MM.1S (cell line): ENCODE measurements around the gene SARS1.
A peak's percentile ranks its signal among the peaks of the same experiment; 100 is the strongest.

ENCODE experiments used
- DNase-seq: peaks from one replicate; pipeline ENCODE4 v3.0.0-alpha.2; 2015
- H2AFZ ChIP-seq: fragments of 300-600 bp; sonication (generic); 2 replicates; pipeline ENCODE4 v1.6.0; 2016; ENCODE audit warnings: antibody characterized with exemption, low read length
- H3F3A ChIP-seq: fragments of 300-600 bp; sonication (generic); 2 replicates; pipeline ENCODE4 v1.6.1; 2016; ENCODE audit warnings: mild to moderate bottlenecking, antibody characterized with exemption, low read length, moderate library complexity, mixed read lengths; ENCODE audit not compliant: insufficient read depth
- H3K27ac ChIP-seq: fragments of 300-600 bp; sonication (generic); 2 replicates; pipeline ENCODE4 v1.5.1; 2016; ENCODE audit warnings: mild to moderate bottlenecking, low read length
- H3K27me3 ChIP-seq: fragments of 300-600 bp; sonication (generic); replicated peaks from 2 replicates; pipeline ENCODE4 v1.6.0; 2016; ENCODE audit warnings: low read length; ENCODE audit not compliant: insufficient read depth
- H3K36me3 ChIP-seq: fragments of 300-600 bp; sonication (generic); replicated peaks from 2 replicates; pipeline ENCODE4 v1.6.1; 2016; ENCODE audit warnings: mild to moderate bottlenecking, low read length, mixed read lengths; ENCODE audit not compliant: insufficient read depth
- H3K4me1 ChIP-seq: fragments of 300-600 bp; sonication (generic); 2 replicates; pipeline ENCODE4 v1.6.1; 2016; ENCODE audit warnings: low read length, mixed read lengths
- H3K4me2 ChIP-seq: fragments of 300-600 bp; sonication (generic); 2 replicates; pipeline ENCODE4 v1.6.0; 2016; ENCODE audit warnings: low read depth, low read length
- H3K4me3 ChIP-seq: fragments of 300-600 bp; sonication (generic); 2 replicates; pipeline ENCODE4 v1.5.1; 2016; ENCODE audit warnings: low read length, mixed read lengths
- H3K79me2 ChIP-seq: fragments of 300-600 bp; sonication (generic); 2 replicates; pipeline ENCODE4 v1.6.1; 2016; ENCODE audit warnings: mixed run types, low read length, mixed read lengths
- H3K9ac ChIP-seq: fragments of 300-600 bp; sonication (generic); 2 replicates; pipeline ENCODE4 v1.6.1; 2016; ENCODE audit warnings: low read length, mixed read lengths
- H3K9me2 ChIP-seq: fragments of 300-600 bp; sonication (generic); replicated peaks from 2 replicates; pipeline ENCODE4 v1.6.1; 2016; ENCODE audit warnings: mild to moderate bottlenecking, low read length, mixed read lengths; ENCODE audit not compliant: insufficient read depth
- H3K9me3 ChIP-seq: fragments of 300-600 bp; sonication (generic); replicated peaks from 2 replicates; pipeline ENCODE4 v1.6.1; 2016; ENCODE audit warnings: mild to moderate bottlenecking, low read length, mixed read lengths; ENCODE audit not compliant: insufficient read depth
- H4K20me1 ChIP-seq: fragments of 300-600 bp; sonication (generic); 2 replicates; pipeline ENCODE4 v1.6.1; 2016; ENCODE audit warnings: mild to moderate bottlenecking, low read length, moderate library complexity, mixed read lengths; ENCODE audit not compliant: insufficient read depth
- EZH2 ChIP-seq: fragments of 300-600 bp; sonication (generic); optimal IDR thresholded peaks from 2 replicates; pipeline ENCODE3; 2017; ENCODE audit warnings: low read depth, mild to moderate bottlenecking, antibody characterized with exemption, low read length, mixed read lengths
- EZH2phosphoT487 ChIP-seq: fragments of 300-600 bp; sonication (generic); IDR thresholded peaks from 2 replicates; pipeline ENCODE4 v1.6.1; 2018; ENCODE audit warnings: antibody characterized with exemption, low read length
- TF ChIP-seq, protein P1 (sequence below): fragments of 300-600 bp; sonication (generic); IDR thresholded peaks from 2 replicates; pipeline ENCODE4 v1.5.1; 2016; ENCODE audit warnings: antibody characterized with exemption, low read length, mixed read lengths

SARS1 gene

DNA sequence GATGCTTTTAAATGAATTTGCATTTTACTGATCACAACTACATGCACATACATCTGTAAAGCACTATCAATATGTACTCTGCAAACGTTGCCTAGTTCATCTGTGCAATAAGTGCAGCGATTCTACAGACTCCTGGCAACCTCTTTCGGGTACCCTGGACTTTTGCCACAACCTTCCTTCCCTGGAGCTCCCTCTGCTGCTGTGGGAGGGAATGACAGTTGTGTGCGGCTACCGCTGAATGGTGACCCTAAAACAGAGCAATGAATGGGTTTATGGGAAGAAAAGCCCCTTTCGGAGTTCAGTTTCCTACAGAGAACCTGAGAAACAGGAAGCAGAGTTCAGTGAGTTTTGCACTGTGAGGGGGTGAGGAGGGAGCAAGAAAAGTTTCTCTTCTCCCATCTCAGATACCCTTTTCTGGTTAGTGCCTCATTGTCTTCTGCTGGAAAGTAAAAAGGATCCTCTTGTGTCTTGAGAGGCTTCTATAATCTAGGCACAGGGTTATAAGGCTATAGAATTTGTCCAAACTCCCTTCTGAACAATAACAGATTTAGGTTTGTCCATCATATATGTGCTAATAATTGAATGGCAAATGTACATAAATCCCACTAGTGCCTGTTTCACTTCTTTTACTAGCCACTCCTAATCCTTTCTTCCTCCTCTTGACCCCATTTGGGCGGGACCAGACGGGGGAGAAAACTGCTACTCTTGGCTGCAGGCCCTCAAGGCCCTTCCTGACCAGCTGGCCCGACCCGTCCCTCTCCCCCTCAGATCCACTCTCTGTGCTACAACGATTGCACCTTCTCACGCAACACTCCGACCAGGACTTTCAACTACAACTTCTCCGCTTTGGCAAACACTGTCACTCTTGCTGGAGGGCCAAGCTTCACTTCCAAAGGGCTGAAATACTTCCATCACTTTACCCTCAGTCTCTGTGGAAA, 19.8 kb upstream of the SARS1 start:
- Histone ChIP-seq H3K9ac (no peak overlapping the region), H3K9me3 (no peaks in the 10 kb centered on the region), H3K36me3 (no peaks in the 10 kb centered on the region), H3K27ac (no peak overlapping the region), H3K27me3 (no peaks in the 10 kb centered on the region), H2AFZ (no peak overlapping the region), H4K20me1 (no peaks in the 10 kb centered on the region), H3K79me2 (no peaks in the 10 kb centered on the region), H3K4me2 (no peak overlapping the region), H3K4me3 (no peak overlapping the region), H3K4me1 (no peaks in the 10 kb centered on the region), H3F3A (no peaks in the 10 kb centered on the region), H3K9me2 (no peaks in the 10 kb centered on the region)
- DNase-seq = peak; percentile 20
- TF ChIP-seq, protein P1, sequence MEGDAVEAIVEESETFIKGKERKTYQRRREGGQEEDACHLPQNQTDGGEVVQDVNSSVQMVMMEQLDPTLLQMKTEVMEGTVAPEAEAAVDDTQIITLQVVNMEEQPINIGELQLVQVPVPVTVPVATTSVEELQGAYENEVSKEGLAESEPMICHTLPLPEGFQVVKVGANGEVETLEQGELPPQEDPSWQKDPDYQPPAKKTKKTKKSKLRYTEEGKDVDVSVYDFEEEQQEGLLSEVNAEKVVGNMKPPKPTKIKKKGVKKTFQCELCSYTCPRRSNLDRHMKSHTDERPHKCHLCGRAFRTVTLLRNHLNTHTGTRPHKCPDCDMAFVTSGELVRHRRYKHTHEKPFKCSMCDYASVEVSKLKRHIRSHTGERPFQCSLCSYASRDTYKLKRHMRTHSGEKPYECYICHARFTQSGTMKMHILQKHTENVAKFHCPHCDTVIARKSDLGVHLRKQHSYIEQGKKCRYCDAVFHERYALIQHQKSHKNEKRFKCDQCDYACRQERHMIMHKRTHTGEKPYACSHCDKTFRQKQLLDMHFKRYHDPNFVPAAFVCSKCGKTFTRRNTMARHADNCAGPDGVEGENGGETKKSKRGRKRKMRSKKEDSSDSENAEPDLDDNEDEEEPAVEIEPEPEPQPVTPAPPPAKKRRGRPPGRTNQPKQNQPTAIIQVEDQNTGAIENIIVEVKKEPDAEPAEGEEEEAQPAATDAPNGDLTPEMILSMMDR = peak; percentile 61
- no peak for TF ChIP-seq EZH2

DNA sequence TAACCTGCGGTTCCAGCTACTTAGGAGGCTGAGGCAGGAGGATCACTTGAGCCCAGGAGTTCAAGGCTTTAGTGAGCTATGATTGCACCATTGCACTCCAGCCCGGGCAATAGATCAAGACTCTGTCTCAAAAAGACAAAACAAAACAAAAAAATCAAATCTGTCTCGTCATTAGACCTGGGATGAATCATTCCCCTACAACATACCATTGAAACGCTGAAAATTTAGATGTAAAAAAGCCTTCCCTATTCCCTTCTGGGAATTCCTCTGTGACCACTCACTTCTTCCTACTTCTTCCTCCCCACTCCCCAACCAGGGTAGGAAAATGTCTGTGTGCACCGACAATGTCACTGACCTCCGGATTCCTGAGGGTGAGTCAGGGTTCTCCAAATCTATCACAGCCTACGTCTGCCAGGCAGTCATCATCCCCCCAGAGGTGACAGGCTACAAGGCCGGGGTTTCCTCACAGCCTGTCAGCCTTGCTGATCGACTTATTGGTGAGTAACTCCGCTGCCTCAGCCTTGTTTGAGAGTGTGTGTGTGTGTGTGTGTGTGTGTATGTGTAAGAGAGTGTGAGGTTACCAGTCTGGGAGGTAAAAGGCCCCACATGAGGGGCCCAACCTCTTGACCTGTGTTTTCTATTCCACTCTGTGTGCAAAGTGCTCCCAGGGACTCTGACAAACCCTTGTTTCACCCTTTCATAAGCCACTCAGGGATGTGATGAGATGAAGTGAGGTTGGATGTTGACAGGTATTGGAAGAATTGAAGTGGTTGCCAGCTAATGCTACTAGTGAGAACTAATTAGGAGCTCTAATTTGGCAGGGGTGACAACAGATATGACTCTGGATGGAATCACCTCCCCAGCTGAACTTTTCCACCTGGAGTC, 16.3 kb upstream of the SARS1 start:
- H2AFZ ChIP-seq = no peak overlapping the region

DNA sequence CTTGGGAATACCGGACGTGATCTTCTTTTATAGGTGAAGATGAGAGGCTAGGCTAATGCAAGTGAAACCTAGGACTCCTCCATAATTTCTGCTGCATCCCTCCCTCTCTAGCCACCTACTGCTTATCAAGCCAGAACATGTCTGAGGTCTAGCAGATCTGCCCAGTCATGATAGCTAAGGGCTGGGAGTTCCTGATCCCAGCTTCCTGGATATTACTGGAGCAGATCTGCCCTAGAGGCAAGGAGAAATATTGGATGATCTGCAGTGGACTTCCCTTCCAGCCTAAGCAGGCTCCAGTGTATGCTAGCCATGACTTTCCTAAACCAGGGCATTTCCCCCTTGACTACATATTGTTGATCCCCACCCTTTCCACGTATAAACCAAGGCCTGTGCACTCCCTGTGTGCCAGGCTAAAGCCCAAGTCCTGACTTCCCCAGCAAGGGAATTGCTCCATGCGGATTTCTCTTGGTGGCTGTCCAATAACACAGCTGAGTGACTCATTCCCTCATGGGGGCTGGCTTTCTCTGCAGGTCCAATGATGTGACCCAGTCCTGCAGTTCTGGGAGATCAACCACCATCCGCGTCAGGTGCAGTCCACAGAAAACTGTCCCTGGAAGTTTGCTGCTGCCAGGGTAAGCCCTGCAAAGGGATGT, 15.5 kb upstream of the SARS1 start:
- Histone ChIP-seq H2AFZ (no peak overlapping the region), H3K9ac (no peak overlapping the region), H4K20me1 (no peaks in the 10 kb centered on the region), H3K9me2 (no peaks in the 10 kb centered on the region), H3F3A (no peaks in the 10 kb centered on the region), H3K4me3 (no peak overlapping the region), H3K9me3 (no peaks in the 10 kb centered on the region), H3K4me2 (no peak overlapping the region), H3K79me2 (no peaks in the 10 kb centered on the region), H3K36me3 (no peaks in the 10 kb centered on the region), H3K27ac (no peak overlapping the region), H3K4me1 (no peaks in the 10 kb centered on the region), H3K27me3 (no peaks in the 10 kb centered on the region)
- TF ChIP-seq EZH2 (no peak), EZH2phosphoT487 (no peak)
- TF ChIP-seq, protein P1 = no peak
- DNase-seq = no peak

More for the DNA sequence above, 16.3 kb upstream of the SARS1 start:
- Histone ChIP-seq H3K4me1 (no peaks in the 10 kb centered on the region), H3K79me2 (no peaks in the 10 kb centered on the region), H3K27me3 (no peaks in the 10 kb centered on the region), H3K9me2 (no peaks in the 10 kb centered on the region), H3F3A (no peaks in the 10 kb centered on the region), H4K20me1 (no peaks in the 10 kb centered on the region), H3K9me3 (no peaks in the 10 kb centered on the region), H3K9ac (no peak overlapping the region), H3K4me3 (no peak overlapping the region), H3K36me3 (no peaks in the 10 kb centered on the region), H3K27ac (no peak overlapping the region), H3K4me2 (no peak overlapping the region)
- DNase-seq = no peak
- TF ChIP-seq EZH2phosphoT487 (no peak), EZH2 (no peak)
- TF ChIP-seq, protein P1 = no peak
